SK-N-SH (cell line): Measurements from ENCODE around the gene TSHZ3. TPM values are rescaled to one million over a fixed set of nuclear protein-coding genes. Genes with fewer than 3 reads are reported as not detected.

Experiments
- CTCF ChIA-PET: fragments of 300-600, 350-600 bp; formaldehyde crosslinking; extraction: SDS; loops from one replicate; lab custom pipeline; 2021; lab: Yijun Ruan, JAX
- POLR2A ChIA-PET: fragments of 350-600 bp; sonication (Branson Sonifier 250); formaldehyde crosslinking; extraction: SDS; loops from one replicate; lab custom pipeline; 2020; ENCODE audit warnings: antibody characterized with exemption, inconsistent platforms; lab: Yijun Ruan, JAX
- DNase-seq: peaks from one replicate; pipeline ENCODE4 v3.0.0; 2012
- H2AFZ ChIP-seq: fragments of 200-600 bp; sonication (generic); 2 replicates; pipeline ENCODE4 v1.8.1; 2016; ENCODE audit warnings: antibody characterized with exemption, mild to moderate bottlenecking, low read depth
- H3F3A ChIP-seq: fragments of 200-600 bp; sonication (generic); replicated peaks from 2 replicates; pipeline ENCODE3; 2016; ENCODE audit warnings: antibody characterized with exemption, mild to moderate bottlenecking; ENCODE audit not compliant: insufficient read depth
- H3K27ac ChIP-seq, 2 experiments: fragments of 200-500 bp in 1 of 2; fragments of 200-600 bp in 1 of 2; sonication (Bioruptor generic) in 1 of 2; sonication (generic), shearing (Covaris generic) in 1 of 2; 2 replicates each; pipeline versions ENCODE4 v1.5.1 to v1.6.1; 2014 to 2016; ENCODE audit warnings: low read depth in 2 of 2, inconsistent platforms in 1 of 2, low read length in 1 of 2, mild to moderate bottlenecking in 1 of 2, mixed read lengths in 1 of 2
- H3K27me3 ChIP-seq: fragments of 200-600 bp; sonication (generic), shearing (Covaris generic); 2 replicates; pipeline ENCODE4 v1.6.1; 2016; ENCODE audit warnings: mixed run types; ENCODE audit not compliant: insufficient read depth
- H3K36me3 ChIP-seq, 2 experiments: fragments of 200-500 bp in 1 of 2; fragments of 200-600 bp in 1 of 2; sonication (Bioruptor generic) in 1 of 2; sonication (generic) in 1 of 2; replicated peaks in 1 of 2; 2 replicates each; pipeline versions ENCODE3 to v1.5.1; 2014 to 2016; ENCODE audit warnings: low read length in 1 of 2, mild to moderate bottlenecking in 1 of 2; ENCODE audit not compliant: insufficient read depth in 2 of 2, control insufficient read depth in 1 of 2
- H3K4me1 ChIP-seq, 2 experiments: fragments of 200-500 bp in 1 of 2; fragments of 200-600 bp in 1 of 2; sonication (Bioruptor generic) in 1 of 2; sonication (generic), shearing (Covaris generic) in 1 of 2; 2 replicates each; pipeline versions ENCODE4 v1.5.1 to v1.6.1; 2014 to 2016; ENCODE audit warnings: low read depth in 1 of 2, low read length in 1 of 2, mixed run types in 1 of 2; ENCODE audit not compliant: insufficient read depth in 2 of 2, control insufficient read depth in 1 of 2
- H3K4me2 ChIP-seq: fragments of 200-600 bp; sonication (generic), shearing (Covaris generic); 2 replicates; pipeline ENCODE4 v1.6.1; 2017; ENCODE audit warnings: mixed run types
- H3K4me3 ChIP-seq, 2 experiments: fragments of 200-500 bp in 1 of 2; fragments of 200-600 bp in 1 of 2; sonication (Bioruptor generic) in 1 of 2; sonication (generic), shearing (Covaris generic) in 1 of 2; 2 replicates each; pipeline versions ENCODE4 v1.5.1 to v1.8.1; 2014 to 2016; ENCODE audit warnings: low read depth in 2 of 2, inconsistent platforms in 1 of 2, low read length in 1 of 2, mild to moderate bottlenecking in 1 of 2, mixed read lengths in 1 of 2, moderate library complexity in 1 of 2
- H3K79me2 ChIP-seq: fragments of 200-600 bp; sonication (generic); 2 replicates; pipeline ENCODE4 v1.8.1; 2017; ENCODE audit warnings: mild to moderate bottlenecking; ENCODE audit not compliant: insufficient read depth
- H3K9ac ChIP-seq: fragments of 200-600 bp; sonication (generic); 2 replicates; pipeline ENCODE4 v1.6.1; 2017; ENCODE audit warnings: mixed run types
- H3K9me2 ChIP-seq: fragments of 200-600 bp; sonication (generic); 2 replicates; pipeline ENCODE4 v1.6.1; 2017; ENCODE audit warnings: mixed run types
- H3K9me3 ChIP-seq: fragments of 200-600 bp; sonication (generic); 2 replicates; pipeline ENCODE4 v1.6.1; 2017; ENCODE audit warnings: mixed run types, mild to moderate bottlenecking, moderate library complexity
- H4K20me1 ChIP-seq: fragments of 200-600 bp; sonication (generic); 2 replicates; pipeline ENCODE4 v1.6.1; 2017; ENCODE audit warnings: mild to moderate bottlenecking, mixed run types; ENCODE audit not compliant: insufficient read depth
- CTCF ChIP-seq: fragments of 200-600 bp; sonication (generic); IDR thresholded peaks from 2 replicates; pipeline ENCODE4 v1.6.1; 2017; ENCODE audit warnings: antibody characterized with exemption, mild to moderate bottlenecking, moderate library complexity
- ELF1 ChIP-seq: IDR thresholded peaks from 2 replicates; pipeline ENCODE4 v1.4.0; 2012
- EP300 ChIP-seq, 2 experiments: IDR thresholded peaks; 2 replicates each; pipeline versions ENCODE4 v1.4.0 to v1.6.1; 2012; ENCODE audit warnings: borderline replicate concordance in 1 of 2, low read depth in 1 of 2, low read length in 1 of 2
- FOSL2 ChIP-seq: IDR thresholded peaks from 2 replicates; pipeline ENCODE4 v1.4.0; 2012; ENCODE audit warnings: low read depth, mild to moderate bottlenecking, moderate library complexity, borderline replicate concordance
- FOXJ3 ChIP-seq: sonication (generic); formaldehyde crosslinking; IDR thresholded peaks from 2 replicates; pipeline ENCODE4 v1.5.1; 2020; ENCODE audit warnings: mild to moderate bottlenecking, missing genetic modification reagents
- GABPA ChIP-seq: IDR thresholded peaks from 2 replicates; pipeline ENCODE4 v1.4.0; 2012; ENCODE audit warnings: low read depth, mild to moderate bottlenecking
- GATA2 ChIP-seq: sonication (generic); formaldehyde crosslinking; IDR thresholded peaks from 2 replicates; pipeline ENCODE4 v1.5.0; 2020; ENCODE audit warnings: mild to moderate bottlenecking, missing genetic modification reagents
- IRF3 ChIP-seq: fragments of 150-350 bp; IDR thresholded peaks from 2 replicates; pipeline ENCODE4 v1.6.1; 2016; ENCODE audit warnings: mild to moderate bottlenecking, low read depth, low read length
- JUND ChIP-seq: IDR thresholded peaks from 2 replicates; pipeline ENCODE4 v1.4.0; 2012
- MAX ChIP-seq: IDR thresholded peaks from 2 replicates; pipeline ENCODE4 v1.4.0; 2012; ENCODE audit warnings: low read depth
- NFIC ChIP-seq: IDR thresholded peaks from 2 replicates; pipeline ENCODE4 v1.4.0; 2012; ENCODE audit warnings: borderline replicate concordance
- POLR2AphosphoS5 ChIP-seq: IDR thresholded peaks from 2 replicates; pipeline ENCODE4 v1.6.1; 2012; ENCODE audit warnings: low read depth, low read length
- RCOR1 ChIP-seq: fragments of 150-350 bp; IDR thresholded peaks from 2 replicates; pipeline ENCODE4 v1.6.1; 2017; ENCODE audit warnings: antibody characterized with exemption, low read length
- RXRA ChIP-seq: IDR thresholded peaks from 2 replicates; pipeline ENCODE4 v1.4.0; 2012; ENCODE audit warnings: low read depth, mild to moderate bottlenecking, borderline replicate concordance
- SIN3A ChIP-seq: IDR thresholded peaks from 2 replicates; pipeline ENCODE4 v1.6.1; 2012; ENCODE audit warnings: low read depth, mild to moderate bottlenecking, low read length, moderate library complexity, borderline replicate concordance
- SMC3 ChIP-seq: IDR thresholded peaks from 2 replicates; pipeline ENCODE4 v1.6.1; 2012; ENCODE audit warnings: low read depth, low read length, improper control_type of control experiment
- TCF12 ChIP-seq: IDR thresholded peaks from 2 replicates; pipeline ENCODE4 v1.4.0; 2012
- YY1 ChIP-seq: IDR thresholded peaks from 2 replicates; pipeline ENCODE4 v1.4.0; 2012; ENCODE audit warnings: low read depth, mild to moderate bottlenecking
- WGBS: methylation state at CpG from one replicate; pipeline ENCODE4 v1.1.6; 2017; ENCODE audit warnings: low lambda C conversion rate; 5-methylcytosine and 5-hydroxymethylcytosine counted together
- polyA plus RNA-seq, 3 experiments: library from polyadenylated mRNA; depleted of rRNA; stranded (reverse); fragments of >200 nt; gene quantifications; 2 replicates each; pipeline ENCODE4 v1.2.3, GENCODE V29; 2012

Gene TSHZ3
- polyA plus RNA-seq, 1 of the 3 experiments (the other 2 are of a cell fraction): 3.3 TPM

- Histone ChIP-seq H4K20me1 (0 out of 2 replicates have a peak, but pooled peaks cover 16% of the 10 kb centered on the region), H3K27me3 (no peaks in the 10 kb centered on the region), H3K4me2 (no peak overlapping the region), H2AFZ (no peak overlapping the region), H3F3A (no peaks in the 10 kb centered on the region), H3K9ac (no peak overlapping the region), H3K9me2 (no peaks in the 10 kb centered on the region), H3K9me3 (no peaks in the 10 kb centered on the region), H3K4me3 (no peak overlapping the region), H3K27ac (no peak overlapping the region; a peak in 1 of 4 replicates), H3K36me3 (no peaks in the 10 kb centered on the region), H3K79me2 (peaks cover 51% of the 10 kb centered on the region), H3K4me1 (peaks cover 27 to 49% of the 10 kb centered on the region in 2 experiments; a peak in 3 of 4 replicates)
- TF ChIP-seq YY1 (no peak), SIN3A (no peak), TCF12 (no peak), GABPA (no peak), RXRA (no peak), ELF1 (no peak), JUND (no peak), EP300 (IDR thresholded peaks at IDR 0.05; ENCODE audit: borderline replicate concordance in 1 of 2, low read depth in 1 of 2, low read length in 1 of 2) (no peak), NFIC (no peak), RCOR1 (no peak), MAX (no peak), SMC3 (no peak), CTCF (no peak), IRF3 (no peak), FOSL2 (no peak), FOXJ3 (CRISPR knock-in tag) (no peak), GATA2 (CRISPR knock-in tag) (no peak), POLR2AphosphoS5 (no peak)
- CTCF ChIA-PET: interaction anchor here (0.6 to 2.1 kb wide), 9 partner anchors 9 to 439 kb away, joined by 3 to 13 read pairs (median 5); no protein-coding TSS in a partner anchor
- WGBS: 80% methylated on average over 4 of the region's 10 CpGs
- POLR2A ChIA-PET: interaction anchor here (2.1 kb wide), 1 partner anchor 25 kb away, joined by 14 read pairs; no protein-coding TSS in a partner anchor
- no peak for DNase-seq
These were observed 35.1 kb downstream of the TSHZ3 start for GRCh38 chr19:31314156-31314555.
